ENCODE data around the gene COX8C.

Gene COX8C

DNA sequence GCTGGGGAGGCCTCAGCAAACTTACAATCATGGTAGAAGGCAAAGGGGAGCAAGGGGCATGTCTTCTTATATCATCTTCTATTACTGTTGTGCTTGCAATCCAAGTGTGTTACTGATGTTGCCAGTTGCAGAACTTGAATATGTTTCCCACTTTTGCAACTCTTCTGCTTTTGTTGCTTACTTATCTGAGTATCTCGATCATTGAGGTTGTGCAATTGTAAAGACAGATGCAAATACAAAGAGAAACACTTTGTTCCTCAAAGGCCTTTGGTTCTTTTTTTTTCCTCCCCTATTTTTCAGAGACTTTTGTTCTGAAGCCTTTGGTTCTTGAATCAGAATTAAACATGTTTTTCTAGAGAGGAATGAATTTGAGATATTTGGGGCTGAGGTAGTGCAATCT is 3.7 kb upstream of the COX8C start:
- TF ChIP-seq ZNF292 (tag by site-specific recombination; IDR thresholded peaks at IDR 0.05; ENCODE audit: borderline replicate concordance, low read depth) (no peak), ZNF747 (tag by site-specific recombination; IDR thresholded peaks at IDR 0.05) (no peak), ZNF211 (tag by site-specific recombination; IDR thresholded peaks at IDR 0.05; ENCODE audit: low read depth) (no peak), HOXA7 (CRISPR knock-in tag; IDR thresholded peaks at IDR 0.05; ENCODE audit: borderline replicate concordance) (no peak), ZNF335 (tag by site-specific recombination; conservative IDR thresholded peaks at IDR 0.05) (no peak), ZXDB (tag by site-specific recombination; IDR thresholded peaks at IDR 0.05) (no peak)
- TF ChIP-seq, protein P1, sequence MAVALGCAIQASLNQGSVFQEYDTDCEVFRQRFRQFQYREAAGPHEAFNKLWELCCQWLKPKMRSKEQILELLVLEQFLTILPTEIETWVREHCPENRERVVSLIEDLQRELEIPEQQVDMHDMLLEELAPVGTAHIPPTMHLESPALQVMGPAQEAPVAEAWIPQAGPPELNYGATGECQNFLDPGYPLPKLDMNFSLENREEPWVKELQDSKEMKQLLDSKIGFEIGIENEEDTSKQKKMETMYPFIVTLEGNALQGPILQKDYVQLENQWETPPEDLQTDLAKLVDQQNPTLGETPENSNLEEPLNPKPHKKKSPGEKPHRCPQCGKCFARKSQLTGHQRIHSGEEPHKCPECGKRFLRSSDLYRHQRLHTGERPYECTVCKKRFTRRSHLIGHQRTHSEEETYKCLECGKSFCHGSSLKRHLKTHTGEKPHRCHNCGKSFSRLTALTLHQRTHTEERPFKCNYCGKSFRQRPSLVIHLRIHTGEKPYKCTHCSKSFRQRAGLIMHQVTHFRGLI (tag by site-specific recombination; IDR thresholded peaks at IDR 0.05): no peak
- TF ChIP-seq, protein P2, sequence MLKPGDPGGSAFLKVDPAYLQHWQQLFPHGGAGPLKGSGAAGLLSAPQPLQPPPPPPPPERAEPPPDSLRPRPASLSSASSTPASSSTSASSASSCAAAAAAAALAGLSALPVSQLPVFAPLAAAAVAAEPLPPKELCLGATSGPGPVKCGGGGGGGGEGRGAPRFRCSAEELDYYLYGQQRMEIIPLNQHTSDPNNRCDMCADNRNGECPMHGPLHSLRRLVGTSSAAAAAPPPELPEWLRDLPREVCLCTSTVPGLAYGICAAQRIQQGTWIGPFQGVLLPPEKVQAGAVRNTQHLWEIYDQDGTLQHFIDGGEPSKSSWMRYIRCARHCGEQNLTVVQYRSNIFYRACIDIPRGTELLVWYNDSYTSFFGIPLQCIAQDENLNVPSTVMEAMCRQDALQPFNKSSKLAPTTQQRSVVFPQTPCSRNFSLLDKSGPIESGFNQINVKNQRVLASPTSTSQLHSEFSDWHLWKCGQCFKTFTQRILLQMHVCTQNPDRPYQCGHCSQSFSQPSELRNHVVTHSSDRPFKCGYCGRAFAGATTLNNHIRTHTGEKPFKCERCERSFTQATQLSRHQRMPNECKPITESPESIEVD (tag by site-specific recombination; IDR thresholded peaks at IDR 0.05): no peak
- TF ChIP-seq, protein P3, sequence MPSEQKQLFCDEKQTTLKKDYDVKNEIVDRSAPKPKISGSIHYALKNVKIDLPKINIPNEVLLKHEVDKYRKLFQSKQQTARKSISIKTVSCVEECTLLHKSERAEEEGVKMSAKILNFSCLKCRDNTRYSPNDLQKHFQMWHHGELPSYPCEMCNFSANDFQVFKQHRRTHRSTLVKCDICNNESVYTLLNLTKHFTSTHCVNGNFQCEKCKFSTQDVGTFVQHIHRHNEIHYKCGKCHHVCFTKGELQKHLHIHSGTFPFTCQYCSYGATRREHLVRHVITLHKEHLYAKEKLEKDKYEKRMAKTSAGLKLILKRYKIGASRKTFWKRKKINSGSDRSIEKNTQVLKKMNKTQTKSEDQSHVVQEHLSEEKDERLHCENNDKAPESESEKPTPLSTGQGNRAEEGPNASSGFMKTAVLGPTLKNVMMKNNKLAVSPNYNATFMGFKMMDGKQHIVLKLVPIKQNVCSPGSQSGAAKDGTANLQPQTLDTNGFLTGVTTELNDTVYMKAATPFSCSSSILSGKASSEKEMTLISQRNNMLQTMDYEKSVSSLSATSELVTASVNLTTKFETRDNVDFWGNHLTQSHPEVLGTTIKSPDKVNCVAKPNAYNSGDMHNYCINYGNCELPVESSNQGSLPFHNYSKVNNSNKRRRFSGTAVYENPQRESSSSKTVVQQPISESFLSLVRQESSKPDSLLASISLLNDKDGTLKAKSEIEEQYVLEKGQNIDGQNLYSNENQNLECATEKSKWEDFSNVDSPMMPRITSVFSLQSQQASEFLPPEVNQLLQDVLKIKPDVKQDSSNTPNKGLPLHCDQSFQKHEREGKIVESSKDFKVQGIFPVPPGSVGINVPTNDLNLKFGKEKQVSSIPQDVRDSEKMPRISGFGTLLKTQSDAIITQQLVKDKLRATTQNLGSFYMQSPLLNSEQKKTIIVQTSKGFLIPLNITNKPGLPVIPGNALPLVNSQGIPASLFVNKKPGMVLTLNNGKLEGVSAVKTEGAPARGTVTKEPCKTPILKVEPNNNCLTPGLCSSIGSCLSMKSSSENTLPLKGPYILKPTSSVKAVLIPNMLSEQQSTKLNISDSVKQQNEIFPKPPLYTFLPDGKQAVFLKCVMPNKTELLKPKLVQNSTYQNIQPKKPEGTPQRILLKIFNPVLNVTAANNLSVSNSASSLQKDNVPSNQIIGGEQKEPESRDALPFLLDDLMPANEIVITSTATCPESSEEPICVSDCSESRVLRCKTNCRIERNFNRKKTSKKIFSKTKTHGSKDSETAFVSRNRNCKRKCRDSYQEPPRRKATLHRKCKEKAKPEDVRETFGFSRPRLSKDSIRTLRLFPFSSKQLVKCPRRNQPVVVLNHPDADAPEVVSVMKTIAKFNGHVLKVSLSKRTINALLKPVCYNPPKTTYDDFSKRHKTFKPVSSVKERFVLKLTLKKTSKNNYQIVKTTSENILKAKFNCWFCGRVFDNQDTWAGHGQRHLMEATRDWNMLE (tag by site-specific recombination; conservative IDR thresholded peaks at IDR 0.05; ENCODE audit: low read depth): no peak
- Histone ChIP-seq H3K9me3 (ENCODE audit: control insufficient read depth, insufficient read depth, low read depth, low read length) (no peaks in the 10 kb centered on the region), H3K4me3 (ENCODE audit: low read depth, low read length) (no peak overlapping the region), H3K27ac (ENCODE audit: extremely low read depth, low read depth, low read length) (no peak overlapping the region), H3K4me1 (ENCODE audit: control insufficient read depth, insufficient read depth, low read length) (peaks cover 3% of the 10 kb centered on the region; the same call in 1 of the 2 replicates), H3K36me3 (ENCODE audit: control insufficient read depth in 2 of 2, insufficient read depth in 1 of 2, low read length in 2 of 2) (no peaks in the 10 kb centered on the region)
- POLR2A ChIA-PET: no interaction called here
- CTCF ChIA-PET: no interaction called here

DNA sequence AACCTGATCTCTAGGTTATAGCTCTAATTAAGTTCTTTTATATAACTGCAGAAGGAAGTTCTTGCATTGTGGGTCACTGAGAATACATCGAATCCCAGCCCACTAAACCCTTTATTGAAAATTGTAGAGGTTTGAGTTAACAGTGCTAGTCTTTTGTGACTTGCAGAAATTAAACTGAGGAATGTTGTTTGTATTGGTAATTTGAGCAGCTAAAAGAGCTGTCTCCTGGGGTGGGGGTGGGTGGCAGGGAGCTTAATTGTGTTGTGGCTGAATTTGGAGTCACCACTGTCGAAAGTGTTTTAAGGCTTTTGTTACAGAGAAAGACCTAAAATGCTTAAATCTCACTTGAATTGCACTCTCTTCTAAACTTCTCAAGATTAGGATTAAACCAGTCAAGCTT is 3.2 kb upstream of the COX8C start:
- H3K4me3 ChIP-seq (ENCODE audit: low read depth, low read length): no peak overlapping the region
- H3K27ac ChIP-seq (ENCODE audit: extremely low read depth, low read depth, low read length): no peak overlapping the region
- ChIA-PET POLR2A (no interaction called here), CTCF (interaction anchor here (0.7 kb wide), 1 partner anchor 231 kb away, joined by 3 read pairs; no protein-coding TSS in a partner anchor)
- H3K9me3 ChIP-seq (ENCODE audit: control insufficient read depth, insufficient read depth, low read depth, low read length): no peaks in the 10 kb centered on the region
- no peaks in the 10 kb centered on the region for H3K36me3 ChIP-seq (ENCODE audit: control insufficient read depth in 2 of 2, insufficient read depth in 1 of 2, low read length in 2 of 2)
- H3K4me1 ChIP-seq (ENCODE audit: control insufficient read depth, insufficient read depth, low read length): peaks cover 3% of the 10 kb centered on the region; the same call in 1 of the 2 replicates
- TF ChIP-seq FEZF1 (tag by site-specific recombination; IDR thresholded peaks at IDR 0.05): peak; percentile 49; the same call in 1 of the 2 replicates
- peak; percentile 61; the same call in 1 of the 2 replicates for TF ChIP-seq ZFHX2 (tag by site-specific recombination; conservative IDR thresholded peaks at IDR 0.05)
- TF ChIP-seq, protein P2 (tag by site-specific recombination; IDR thresholded peaks at IDR 0.05): peak; percentile 74
- TF ChIP-seq ZNF19 (tag by site-specific recombination; IDR thresholded peaks at IDR 0.05; ENCODE audit: low read depth): no peak
- 0 out of 2 replicates have a peak, but pooled peaks have one; percentile 14 for TF ChIP-seq PRDM1 (tag by site-specific recombination; IDR thresholded peaks at IDR 0.05)

Measured in HEK293 (cell line).